GM19023 (cell line): ENCODE data around the gene PRRX2.
A peak's percentile ranks its signal among the peaks of the same experiment; 100 is the strongest.

Experiments used
- ATAC-seq: cut with Tn5 transposase; IDR thresholded peaks from one replicate; pipeline ENCODE4 v1.9.1; 2021; ENCODE audit warnings: mild to moderate bottlenecking, moderate library complexity; ENCODE audit not compliant: unreplicated experiment

Gene PRRX2

DNA sequence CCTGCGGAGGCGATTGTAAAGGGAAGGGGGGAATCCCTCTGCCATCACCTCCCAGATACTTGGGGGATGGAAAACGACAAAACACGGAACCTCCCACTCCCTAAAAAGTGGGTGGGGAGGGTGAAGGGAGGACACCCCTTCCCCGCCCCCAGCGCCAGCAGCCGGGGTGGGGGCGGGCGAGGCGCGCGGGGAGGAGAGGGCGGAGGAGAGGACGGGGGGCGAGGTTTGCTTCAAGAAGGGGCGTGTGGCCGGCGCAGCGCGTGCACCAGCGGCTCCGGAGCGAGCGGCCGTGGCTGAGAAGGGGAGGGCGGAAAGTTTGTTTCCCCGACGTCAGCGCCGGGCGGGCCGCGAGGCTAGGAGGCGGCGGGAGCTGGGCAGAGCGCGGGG, at the start of gene PRRX2:
TSS of gene PRRX2 (plus strand) at position 259 of the 387 bp plus-strand sequence. CDS start 221 bp downstream, outside the sequence.
- no peak for ATAC-seq

DNA sequence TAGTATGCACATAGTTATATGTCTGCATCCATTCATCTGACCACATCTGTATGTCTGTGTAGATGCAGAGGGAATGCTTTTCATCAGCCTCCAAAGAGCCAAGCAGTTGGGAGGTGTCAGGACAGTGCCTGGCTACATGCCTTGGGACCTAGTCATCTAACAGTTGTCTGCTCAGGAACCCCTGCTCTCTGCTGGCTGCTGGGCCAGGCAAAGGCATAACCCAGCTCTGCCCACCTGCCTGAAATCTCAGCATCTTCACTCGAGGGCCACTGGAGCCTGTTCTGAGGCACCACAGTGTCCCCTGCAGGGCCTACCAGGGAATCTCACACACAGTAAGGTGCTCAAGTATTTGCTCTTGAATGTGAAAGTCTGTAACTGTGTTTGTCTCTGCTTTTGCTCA, 48.3 kb upstream of the PRRX2 start:
- ATAC-seq: no peak

DNA sequence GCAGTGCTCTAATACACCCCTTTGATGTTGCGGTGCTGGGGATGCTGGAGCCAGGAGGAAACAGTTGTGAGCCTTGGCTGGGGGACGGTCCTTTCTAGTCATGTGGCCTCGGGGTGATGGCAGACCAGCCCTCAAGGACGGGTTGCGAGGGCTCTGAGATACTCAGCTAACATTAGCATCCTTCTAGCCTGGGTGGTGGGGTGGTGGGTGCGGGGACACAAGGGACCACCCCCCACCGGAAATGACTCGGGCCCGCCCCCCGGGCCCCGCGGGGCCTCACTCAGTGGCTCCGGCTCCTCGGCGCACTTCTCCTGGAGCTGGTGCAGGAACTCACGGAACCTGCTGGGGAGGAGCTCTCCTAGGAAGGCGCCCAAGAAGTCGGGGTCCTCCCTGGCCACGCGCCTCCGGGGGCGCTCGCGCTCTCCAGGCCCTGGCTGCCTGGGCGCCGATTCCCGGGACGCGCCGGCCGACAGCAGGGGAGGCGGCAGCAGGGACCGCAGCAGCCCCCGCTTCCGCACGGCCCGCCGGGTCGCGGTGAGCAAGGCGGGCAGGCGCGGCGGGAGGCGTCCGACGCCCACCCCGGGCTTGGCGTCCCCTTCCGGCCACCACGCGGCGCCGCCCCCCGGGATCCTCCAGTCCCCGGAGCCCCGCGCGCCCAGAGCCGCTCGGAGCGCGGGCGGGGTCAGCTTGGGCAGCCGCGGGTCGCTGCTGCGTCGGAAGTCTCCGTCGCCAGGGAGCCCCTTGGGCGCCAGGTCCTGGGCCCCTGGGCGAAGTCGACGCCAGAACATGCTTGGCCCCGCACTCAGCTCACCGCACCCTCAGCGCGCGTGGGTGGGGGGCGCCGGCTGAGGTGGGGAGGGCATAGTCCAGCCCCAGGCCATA, 45.4 kb upstream of the PRRX2 start:
- no peak for ATAC-seq

- ATAC-seq: no peak
These were observed 44.7 kb upstream of the PRRX2 start, which contains the start of gene C9orf50 for GRCh38 chr9:129620669-129621295. Gene C9orf50 (minus strand): TSS chr9:129621101. CDS start chr9:129620574, 527 bp downstream.

DNA sequence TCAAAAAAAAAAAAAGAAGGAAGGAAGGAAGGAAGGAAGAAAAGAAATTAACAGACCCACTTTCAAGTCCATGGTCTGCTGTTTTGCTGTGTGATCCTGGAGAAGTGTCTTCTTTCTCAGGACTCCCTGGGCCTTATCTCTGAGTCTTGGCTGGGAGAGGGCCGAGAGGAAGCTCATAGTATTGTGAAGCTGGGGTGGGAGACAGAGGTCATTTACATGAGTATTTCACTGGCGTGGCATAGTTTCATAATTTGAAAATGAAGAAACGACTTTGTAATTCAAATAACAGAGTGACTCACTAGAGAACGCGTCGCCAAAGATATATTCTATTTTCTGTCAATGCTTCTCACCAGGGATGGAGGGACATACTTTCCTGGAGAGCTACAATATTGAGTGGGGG, 42.1 kb upstream of the PRRX2 start:
- ATAC-seq: no peak

- ATAC-seq: no peak
These were observed 41.2 kb upstream of the PRRX2 start for GRCh38 chr9:129624168-129624759.

- ATAC-seq: no peak
These were observed 40.5 kb upstream of the PRRX2 start for GRCh38 chr9:129624947-129625346.

GRCh38 chr9:129626079-129626624, 39.3 kb upstream of the PRRX2 start, which contains the start of gene NTMT1:
Gene NTMT1 (plus strand): TSS chr9:129626163. CDS start chr9:129632704, 6,541 bp downstream.
- peak; percentile 74 for ATAC-seq

- peak; percentile 26 for ATAC-seq
These were observed 38.7 kb upstream of the PRRX2 start for GRCh38 chr9:129626625-129627284.

- no peak for ATAC-seq
These were observed 37.6 kb upstream of the PRRX2 start for GRCh38 chr9:129627556-129628440.

DNA sequence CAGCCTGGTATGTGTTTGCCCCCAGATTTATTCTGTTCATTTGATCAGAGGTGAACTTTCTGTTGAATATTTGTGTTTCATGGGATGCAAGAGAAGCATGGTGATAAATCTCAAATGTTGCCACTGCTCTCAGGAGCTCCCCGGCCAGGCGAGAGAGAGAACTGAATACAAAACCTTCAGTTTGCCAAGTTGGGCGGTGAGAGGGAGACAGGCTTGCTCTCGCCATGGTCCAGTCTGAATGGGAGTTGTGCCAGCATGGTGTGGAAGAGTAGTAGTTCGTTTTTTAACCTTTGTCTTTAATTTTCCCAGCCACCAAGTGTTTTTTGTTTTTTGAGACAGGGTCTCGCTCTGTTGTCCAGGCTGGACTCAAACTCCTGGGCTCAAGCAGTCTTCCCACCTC, 36.7 kb upstream of the PRRX2 start:
- ATAC-seq: no peak

- ATAC-seq: no peak
These were observed 36.1 kb upstream of the PRRX2 start for GRCh38 chr9:129629251-129629820.

DNA sequence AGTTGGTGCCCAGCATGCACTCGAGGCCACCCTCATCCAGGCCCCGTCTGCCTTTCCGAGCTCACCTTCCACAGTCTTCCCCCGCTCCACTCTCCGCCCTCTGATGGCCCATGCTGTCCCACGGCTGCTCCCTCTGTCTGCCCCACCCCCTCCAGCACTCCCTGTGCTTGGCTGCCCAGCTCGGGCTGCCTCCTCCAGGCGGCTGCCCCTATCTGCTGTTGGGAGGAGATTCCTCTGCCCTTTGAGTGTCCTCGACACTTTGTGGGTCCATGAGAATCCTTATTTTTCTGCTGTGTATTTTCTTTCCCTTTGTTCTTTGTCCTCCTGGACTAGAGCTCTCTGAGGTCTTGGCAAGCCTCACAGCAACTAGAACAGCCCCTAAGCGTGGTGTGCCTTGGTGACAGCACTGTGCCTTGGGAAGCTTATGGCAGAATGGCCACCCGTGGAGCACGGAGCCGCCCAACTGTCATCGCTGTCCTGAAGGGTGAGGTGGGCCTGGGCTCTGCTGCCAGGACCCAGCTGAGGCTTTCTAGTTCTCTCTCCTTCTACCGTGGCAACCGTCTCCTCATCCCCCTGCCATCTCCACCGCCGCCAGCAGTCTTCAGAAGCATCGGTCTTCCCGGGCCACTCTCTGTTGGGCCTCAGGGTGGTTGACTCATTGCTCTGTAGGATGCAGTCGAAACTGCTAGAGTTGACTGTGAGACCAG, 34.3 kb upstream of the PRRX2 start:
- ATAC-seq: no peak

DNA sequence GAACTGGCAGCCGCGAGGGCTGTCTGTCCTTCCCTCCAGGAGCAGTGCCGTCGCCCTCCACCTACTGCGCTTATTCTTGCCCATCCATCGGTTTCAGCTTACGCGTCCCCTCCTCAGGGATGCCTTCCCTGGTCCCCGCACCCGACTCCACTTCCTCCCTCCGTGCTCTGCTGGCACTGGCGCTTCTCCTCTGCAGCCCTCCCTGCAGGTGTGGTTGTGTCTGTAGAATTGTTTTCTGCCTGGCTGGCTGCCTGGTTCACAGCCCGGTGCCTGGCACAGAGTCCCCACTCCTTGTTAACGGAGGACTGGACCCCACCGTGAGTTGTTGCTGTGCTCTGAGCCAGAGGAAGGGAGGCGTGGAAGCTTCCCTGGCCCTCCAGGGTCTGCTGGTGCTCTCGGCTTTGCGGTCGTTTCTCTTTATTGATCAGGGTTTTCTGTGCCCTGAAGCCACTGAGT, 33.7 kb upstream of the PRRX2 start:
- no peak for ATAC-seq

DNA sequence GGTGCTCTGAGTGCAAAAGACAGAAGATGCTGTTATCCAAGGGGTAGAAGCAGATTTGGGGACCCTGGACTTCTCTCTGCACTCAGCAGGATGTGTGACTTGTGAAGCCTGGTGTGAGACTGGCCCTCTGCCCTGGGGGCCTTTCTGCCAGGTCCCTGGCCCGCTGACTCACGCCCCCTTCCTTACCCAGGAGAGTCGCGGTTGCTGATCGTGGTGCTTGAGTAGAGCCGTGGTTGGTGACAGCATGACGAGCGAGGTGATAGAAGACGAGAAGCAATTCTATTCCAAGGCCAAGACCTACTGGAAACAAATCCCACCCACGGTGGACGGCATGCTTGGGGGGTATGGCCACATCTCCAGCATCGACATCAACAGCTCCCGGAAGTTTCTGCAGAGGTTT, 33.0 kb upstream of the PRRX2 start:
- ATAC-seq: no peak

DNA sequence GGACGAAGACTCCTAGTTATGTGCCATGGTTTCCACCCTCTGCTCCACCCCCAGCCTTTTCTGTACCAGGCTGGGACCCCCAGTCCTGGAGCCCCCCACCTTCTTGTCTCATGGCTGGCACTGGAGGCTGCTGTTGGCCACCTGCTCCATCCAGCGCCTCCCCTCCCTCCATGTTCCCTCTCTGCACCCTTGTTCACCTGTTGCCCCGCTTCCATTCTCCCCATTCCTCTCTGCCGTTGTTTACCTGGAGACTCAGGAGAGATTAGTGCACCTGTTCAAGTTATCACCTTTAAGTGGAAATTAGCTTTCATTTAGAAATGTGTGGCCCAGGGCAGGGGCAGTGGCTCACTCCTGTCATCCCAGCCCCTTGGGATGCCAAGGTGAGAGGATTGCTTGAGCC, 32.2 kb upstream of the PRRX2 start:
- ATAC-seq: no peak

GRCh38 chr9:129633848-129634247, 31.6 kb upstream of the PRRX2 start:
- no peak for ATAC-seq

DNA sequence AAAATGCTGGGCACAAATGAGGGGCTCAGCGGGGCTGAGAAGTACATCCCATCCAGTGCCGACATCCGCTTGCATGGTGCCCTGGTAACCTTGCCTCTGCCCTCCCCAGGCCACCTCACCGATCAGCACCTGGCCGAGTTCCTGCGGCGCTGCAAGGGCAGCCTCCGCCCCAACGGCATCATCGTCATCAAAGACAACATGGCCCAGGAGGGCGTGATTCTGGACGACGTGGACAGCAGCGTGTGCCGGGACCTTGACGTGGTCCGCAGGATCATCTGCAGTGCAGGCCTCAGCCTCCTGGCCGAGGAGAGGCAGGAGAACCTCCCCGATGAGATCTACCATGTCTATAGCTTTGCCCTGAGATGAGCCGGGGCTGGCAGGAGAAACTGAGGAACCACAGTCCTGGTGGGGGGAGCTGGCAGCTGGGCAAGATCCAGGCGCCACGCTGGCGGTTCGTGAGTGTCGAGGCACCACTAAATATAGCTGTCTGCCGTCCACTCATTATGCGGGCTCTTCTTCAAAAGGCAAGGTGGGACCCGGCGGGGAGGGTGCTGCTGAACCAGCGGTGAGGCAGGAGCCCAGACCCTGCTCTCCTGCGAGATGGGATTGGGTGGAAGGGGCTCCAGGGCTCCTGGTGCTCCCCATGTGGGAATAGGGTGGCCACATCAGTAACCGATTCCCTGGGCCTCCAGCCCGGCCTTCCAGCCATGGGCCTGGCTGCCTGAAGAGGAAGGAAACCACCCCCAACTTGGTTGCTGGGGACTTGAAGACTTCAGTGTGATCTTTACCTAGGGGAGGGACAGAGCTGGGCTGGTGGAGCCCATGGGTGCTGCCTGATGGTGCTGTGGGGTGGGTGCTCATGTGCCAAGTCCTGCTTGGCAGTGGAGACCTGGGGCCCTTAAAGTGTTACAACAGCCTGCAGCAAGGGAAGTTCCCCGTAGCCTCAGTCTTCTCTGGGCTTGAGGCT, 30.1 kb upstream of the PRRX2 start:
- ATAC-seq: no peak
